ENCODE data around the gene AMIGO3.
A peak's percentile ranks its signal among the peaks of the same experiment; 100 is the strongest.
"Not testable (repeated sequence)": the region's sequence is repeated elsewhere in the genome, so short reads cannot be mapped to it uniquely, and the experiment has no call there.

Gene AMIGO3

GRCh38 chr3:49686769-49687423 is 32.6 kb downstream of the AMIGO3 start:
- H3K4me1 ChIP-seq (ENCODE audit: insufficient read depth, low read length), result peaks cover 13% of the 10 kb centered on the region
- H3K4me3 ChIP-seq (ENCODE audit: low read length); H3K27me3 ChIP-seq (ENCODE audit: insufficient read depth, low read length); H2AFZ ChIP-seq (ENCODE audit: low read depth, low read length); H3K9me3 ChIP-seq (ENCODE audit: low read length): not testable (repeated sequence)
- peaks cover 22% of the 10 kb centered on the region for H3K36me3 ChIP-seq (ENCODE audit: insufficient read depth, low read length)

DNA sequence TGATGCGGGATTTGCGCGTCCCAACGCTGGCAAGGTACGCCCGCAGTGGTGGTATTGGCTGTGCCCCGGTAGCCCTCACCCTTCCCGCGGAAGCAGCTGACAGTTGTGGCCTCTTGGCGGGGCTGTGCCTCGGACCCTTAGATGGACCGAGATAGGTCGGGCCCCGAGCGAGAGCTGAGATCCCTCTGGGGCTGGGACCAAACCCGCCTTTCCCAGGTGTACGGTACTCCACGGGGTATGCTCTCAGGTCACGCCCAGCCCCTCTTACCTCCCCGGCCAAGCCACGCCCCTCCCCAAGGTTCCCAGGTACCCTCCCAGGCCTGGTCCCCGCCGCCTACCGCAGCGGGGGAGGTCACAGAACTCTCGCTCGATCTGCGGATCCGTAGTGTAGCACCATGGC is 33.1 kb downstream of the AMIGO3 start:
- H3K4me3 ChIP-seq (ENCODE audit: low read length), result not testable (repeated sequence)

GRCh38 chr3:49685846-49686245 is 33.6 kb downstream of the AMIGO3 start:
- Histone ChIP-seq H3K4me1 (ENCODE audit: insufficient read depth, low read length) (peaks cover 13% of the 10 kb centered on the region), H3K36me3 (ENCODE audit: insufficient read depth, low read length) (peaks cover 31% of the 10 kb centered on the region)
- H2AFZ ChIP-seq (ENCODE audit: low read depth, low read length); H3K4me3 ChIP-seq (ENCODE audit: low read length); H3K27me3 ChIP-seq (ENCODE audit: insufficient read depth, low read length); H3K9me3 ChIP-seq (ENCODE audit: low read length): not testable (repeated sequence)

More for the DNA sequence above, 33.1 kb downstream of the AMIGO3 start:
- Histone ChIP-seq H3K4me1 (ENCODE audit: insufficient read depth, low read length) (peaks cover 13% of the 10 kb centered on the region), H3K36me3 (ENCODE audit: insufficient read depth, low read length) (peaks cover 27% of the 10 kb centered on the region)
- H3K9me3 ChIP-seq (ENCODE audit: low read length); H3K27me3 ChIP-seq (ENCODE audit: insufficient read depth, low read length); H2AFZ ChIP-seq (ENCODE audit: low read depth, low read length): not testable (repeated sequence)

- not testable (repeated sequence) for H3K4me3 ChIP-seq (ENCODE audit: low read length); H3K9me3 ChIP-seq (ENCODE audit: low read length)
Measured at GRCh38 chr3:49685103-49685502, 34.4 kb downstream of the AMIGO3 start.

GRCh38 chr3:49684453-49684852 is 35.0 kb downstream of the AMIGO3 start:
- not testable (repeated sequence) for H3K9me3 ChIP-seq (ENCODE audit: low read length); H3K4me1 ChIP-seq (ENCODE audit: insufficient read depth, low read length); H2AFZ ChIP-seq (ENCODE audit: low read depth, low read length); H3K4me3 ChIP-seq (ENCODE audit: low read length); H3K27me3 ChIP-seq (ENCODE audit: insufficient read depth, low read length)
- H3K36me3 ChIP-seq (ENCODE audit: insufficient read depth, low read length), result peaks cover 45% of the 10 kb centered on the region

More at GRCh38 chr3:49685103-49685502, 34.4 kb downstream of the AMIGO3 start:
- H3K36me3 ChIP-seq (ENCODE audit: insufficient read depth, low read length), result peaks cover 38% of the 10 kb centered on the region
- not testable (repeated sequence) for H2AFZ ChIP-seq (ENCODE audit: low read depth, low read length); H3K4me1 ChIP-seq (ENCODE audit: insufficient read depth, low read length); H3K27me3 ChIP-seq (ENCODE audit: insufficient read depth, low read length)

DNA sequence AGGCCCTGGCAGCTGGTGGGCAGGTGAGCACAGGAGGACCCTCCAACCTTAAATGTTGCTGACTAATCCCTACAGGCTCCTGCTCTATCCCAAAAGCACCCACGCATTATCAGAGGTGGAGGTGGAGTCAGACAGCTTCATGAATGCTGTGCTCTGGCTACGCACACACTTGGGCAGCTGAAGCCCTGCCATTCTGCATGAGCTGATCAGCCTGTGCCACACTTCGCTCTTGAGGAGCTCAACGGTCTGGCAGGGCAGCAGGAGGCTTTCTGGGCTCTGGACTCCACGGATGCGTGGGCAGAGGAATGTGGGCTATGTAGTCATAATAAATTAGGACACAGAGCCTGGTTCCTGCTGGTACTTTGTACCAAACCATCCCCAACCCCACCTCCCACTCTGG is 36.3 kb downstream of the AMIGO3 start:
- Histone ChIP-seq H3K4me3 (ENCODE audit: low read length) (no peak overlapping the region), H3K4me1 (ENCODE audit: insufficient read depth, low read length) (no peaks in the 10 kb centered on the region), H2AFZ (ENCODE audit: low read depth, low read length) (no peak overlapping the region), H3K36me3 (ENCODE audit: insufficient read depth, low read length) (peaks cover 57% of the 10 kb centered on the region), H3K9me3 (ENCODE audit: low read length) (no peaks in the 10 kb centered on the region), H3K27me3 (ENCODE audit: insufficient read depth, low read length) (no peaks in the 10 kb centered on the region)

DNA sequence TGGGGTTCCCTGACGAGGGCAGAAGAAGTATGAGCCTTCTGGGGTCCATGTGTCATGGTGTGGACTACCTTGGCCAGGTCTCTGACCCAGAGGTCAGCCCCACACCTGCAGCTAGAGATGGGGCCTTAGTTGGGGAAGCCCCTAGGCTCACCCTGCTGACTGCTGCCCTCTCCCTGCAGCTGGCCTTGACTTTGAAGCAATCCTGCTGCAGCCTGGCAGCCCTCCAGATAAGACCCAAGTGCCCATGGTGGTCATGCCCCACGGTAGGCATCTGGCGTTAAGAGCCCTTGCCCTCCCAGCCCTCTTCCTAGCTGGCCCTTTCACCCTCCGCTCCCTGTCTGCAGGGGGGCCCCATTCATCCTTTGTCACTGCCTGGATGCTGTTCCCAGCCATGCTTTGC is 37.9 kb downstream of the AMIGO3 start:
- no peaks in the 10 kb centered on the region for H3K4me1 ChIP-seq (ENCODE audit: insufficient read depth, low read length)
- H3K9me3 ChIP-seq (ENCODE audit: low read length), result no peaks in the 10 kb centered on the region
- no peak overlapping the region for H2AFZ ChIP-seq (ENCODE audit: low read depth, low read length)
- no peak overlapping the region for H3K4me3 ChIP-seq (ENCODE audit: low read length)
- no peaks in the 10 kb centered on the region for H3K27me3 ChIP-seq (ENCODE audit: insufficient read depth, low read length)
- peaks cover 73% of the 10 kb centered on the region for H3K36me3 ChIP-seq (ENCODE audit: insufficient read depth, low read length)

GRCh38 chr3:49681232-49681522 is 38.3 kb downstream of the AMIGO3 start:
- Histone ChIP-seq H3K4me3 (ENCODE audit: low read length) (no peak overlapping the region), H3K4me1 (ENCODE audit: insufficient read depth, low read length) (no peaks in the 10 kb centered on the region), H2AFZ (ENCODE audit: low read depth, low read length) (no peak overlapping the region), H3K9me3 (ENCODE audit: low read length) (no peaks in the 10 kb centered on the region), H3K27me3 (ENCODE audit: insufficient read depth, low read length) (no peaks in the 10 kb centered on the region), H3K36me3 (ENCODE audit: insufficient read depth, low read length) (peaks cover 77% of the 10 kb centered on the region)

DNA sequence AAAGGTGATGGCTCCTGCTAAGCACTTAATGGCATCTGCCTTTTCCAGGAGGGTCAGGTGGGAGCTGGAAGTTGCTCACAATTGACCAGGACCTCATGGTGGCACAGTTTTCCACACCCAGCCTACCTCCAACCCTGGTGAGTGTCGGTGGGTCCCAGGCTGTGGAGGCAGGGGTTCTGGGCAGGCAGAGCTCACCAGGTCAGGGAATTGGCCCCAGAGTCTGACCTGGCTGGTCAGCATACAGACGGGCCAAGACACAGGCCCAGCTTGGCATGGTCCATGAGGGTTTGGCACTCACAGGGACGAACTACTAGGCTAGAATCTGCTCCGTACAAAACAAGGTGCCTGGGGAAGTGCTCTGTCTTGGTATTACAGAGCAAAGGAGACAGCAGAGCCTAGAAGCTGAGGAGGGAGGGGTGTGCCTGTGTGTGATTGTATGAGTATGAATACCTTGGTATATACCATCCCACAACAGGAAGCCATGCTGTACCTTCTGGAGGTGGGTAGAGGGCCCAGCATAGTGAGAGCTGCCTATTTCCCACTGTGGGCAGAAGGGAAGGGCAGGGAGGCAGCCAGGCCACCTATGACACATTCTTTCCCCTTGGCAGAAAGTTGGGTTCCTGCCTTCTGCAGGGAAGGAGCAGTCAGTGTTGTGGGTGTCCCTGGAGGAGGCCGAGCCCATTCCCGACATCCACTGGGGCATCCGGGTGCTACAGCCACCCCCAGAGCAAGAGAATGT is 38.8 kb downstream of the AMIGO3 start:
- Histone ChIP-seq H3K9me3 (ENCODE audit: low read length) (no peaks in the 10 kb centered on the region), H3K4me1 (ENCODE audit: insufficient read depth, low read length) (no peaks in the 10 kb centered on the region), H3K36me3 (ENCODE audit: insufficient read depth, low read length) (peaks cover 82% of the 10 kb centered on the region), H2AFZ (ENCODE audit: low read depth, low read length) (no peak overlapping the region), H3K27me3 (ENCODE audit: insufficient read depth, low read length) (no peaks in the 10 kb centered on the region), H3K4me3 (ENCODE audit: low read length) (no peak overlapping the region)

DNA sequence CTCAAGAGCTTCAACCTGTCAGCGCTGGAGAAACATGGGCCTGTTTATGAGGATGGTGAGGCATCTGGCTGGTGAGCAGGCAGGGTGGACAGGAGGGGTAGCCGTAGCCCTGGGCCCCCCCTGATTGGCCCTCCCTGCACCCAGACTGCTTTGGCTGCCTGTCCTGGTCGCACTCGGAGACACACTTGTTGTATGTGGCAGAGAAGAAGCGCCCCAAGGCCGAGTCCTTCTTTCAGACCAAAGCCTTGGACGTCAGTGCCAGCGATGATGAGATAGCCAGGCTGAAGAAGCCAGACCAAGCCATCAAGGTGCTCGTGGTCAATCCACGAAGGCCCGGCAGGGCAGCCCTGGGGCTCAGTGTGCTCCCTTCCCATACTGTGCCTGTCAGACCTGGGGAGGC is 43.6 kb downstream of the AMIGO3 start:
- H3K4me3 ChIP-seq (ENCODE audit: low read length), result no peak overlapping the region
- H2AFZ ChIP-seq (ENCODE audit: low read depth, low read length), result no peak overlapping the region
- H3K9me3 ChIP-seq (ENCODE audit: low read length), result no peaks in the 10 kb centered on the region
- peaks cover 13% of the 10 kb centered on the region for H3K4me1 ChIP-seq (ENCODE audit: insufficient read depth, low read length)
- H3K27me3 ChIP-seq (ENCODE audit: insufficient read depth, low read length), result no peaks in the 10 kb centered on the region
- peaks cover 54% of the 10 kb centered on the region for H3K36me3 ChIP-seq (ENCODE audit: insufficient read depth, low read length)

- Histone ChIP-seq H3K4me1 (ENCODE audit: insufficient read depth, low read length) (peaks cover 13% of the 10 kb centered on the region), H3K36me3 (ENCODE audit: insufficient read depth, low read length) (peaks cover 42% of the 10 kb centered on the region), H3K4me3 (ENCODE audit: low read length) (peak overlapping the region; percentile 77), H3K27me3 (ENCODE audit: insufficient read depth, low read length) (no peaks in the 10 kb centered on the region), H2AFZ (ENCODE audit: low read depth, low read length) (peak overlapping the region; percentile 42), H3K9me3 (ENCODE audit: low read length) (no peaks in the 10 kb centered on the region)
Measured at GRCh38 chr3:49674497-49674983, 44.9 kb downstream of the AMIGO3 start.

- H2AFZ ChIP-seq (ENCODE audit: low read depth, low read length), result peak within 1 kb of the TSS; percentile 42
- peak within 1 kb of the TSS; percentile 77 for H3K4me3 ChIP-seq (ENCODE audit: low read length)
- no peaks in the 10 kb centered on the region for H3K9me3 ChIP-seq (ENCODE audit: low read length)
- peaks cover 36% of the 10 kb centered on the region for H3K36me3 ChIP-seq (ENCODE audit: insufficient read depth, low read length)
- no peaks in the 10 kb centered on the region for H3K27me3 ChIP-seq (ENCODE audit: insufficient read depth, low read length)
- peaks cover 13% of the 10 kb centered on the region for H3K4me1 ChIP-seq (ENCODE audit: insufficient read depth, low read length)
Measured at GRCh38 chr3:49673715-49674496, 45.6 kb downstream of the AMIGO3 start, which contains the start of gene APEH. TSS of gene APEH (plus strand) at chr3:49674351. CDS start at chr3:49674402, 51 bp downstream.

DNA sequence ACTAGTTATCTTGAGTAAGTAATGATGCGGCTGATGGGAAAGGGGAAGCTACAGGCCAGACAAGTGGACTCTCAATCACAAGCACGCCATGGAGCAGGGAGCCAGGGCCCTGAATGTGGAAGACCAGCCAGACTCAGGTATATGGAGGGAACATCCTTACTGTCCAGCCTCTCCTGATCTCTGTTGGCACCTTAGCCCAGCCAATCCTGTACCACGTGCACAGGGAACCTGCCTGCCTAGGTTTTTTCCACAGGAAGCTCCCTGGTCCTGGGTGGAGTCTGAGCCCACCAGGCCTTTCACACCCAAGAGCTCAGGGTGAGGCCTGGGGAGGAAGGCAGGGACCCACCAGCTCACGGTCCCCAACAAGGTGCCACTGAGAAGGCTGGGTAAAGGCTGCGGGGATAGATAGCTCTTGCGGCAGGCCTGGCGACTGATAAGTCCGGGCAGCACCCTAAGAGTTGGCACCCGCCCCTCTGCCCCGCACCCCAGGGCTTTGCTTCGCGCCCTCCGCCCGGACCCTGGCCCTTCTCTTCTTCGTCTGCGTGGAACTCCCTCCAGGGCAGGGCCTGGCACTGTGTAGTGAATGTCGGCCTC is 46.3 kb downstream of the AMIGO3 start:
- no peak overlapping the region for H2AFZ ChIP-seq (ENCODE audit: low read depth, low read length)

More for the DNA sequence above, 46.3 kb downstream of the AMIGO3 start:
- Histone ChIP-seq H3K36me3 (ENCODE audit: insufficient read depth, low read length) (peaks cover 29% of the 10 kb centered on the region), H3K4me1 (ENCODE audit: insufficient read depth, low read length) (peaks cover 13% of the 10 kb centered on the region), H3K27me3 (ENCODE audit: insufficient read depth, low read length) (no peaks in the 10 kb centered on the region), H3K9me3 (ENCODE audit: low read length) (no peaks in the 10 kb centered on the region), H3K4me3 (ENCODE audit: low read length) (peak overlapping the region; percentile 77)
